Adipose tissue (tissue), 3 donors: ENCODE data around the gene GATD1. TPM values are rescaled to one million over a fixed set of nuclear protein-coding genes. Genes with fewer than 3 reads are reported as not detected.

Source experiments
- H3K27ac ChIP-seq: one replicate; pipeline ENCODE4 v1.5.1; 2013; ENCODE audit warnings: low read depth, low read length
- WGBS, 3 donors: extraction: QIAGEN DNeasy Blood & Tissue Kit; methylation state at CpG; one replicate each; pipeline ENCODE4 v1.1.7; 2013; 5-methylcytosine and 5-hydroxymethylcytosine counted together
- polyA plus RNA-seq, 3 donors: library from polyadenylated mRNA; stranded (reverse); fragments of 200-250 nt; gene quantifications; one replicate each; pipeline ENCODE4 v1.2.3, GENCODE V29; 2013
- donor health status: healthy with polysubstance abuse.
- donor health status: Bipolar disorder and iron deficiency.
- donor health status: healthy.

Gene GATD1
- polyA plus RNA-seq, 3 donors, result 15.4 to 33.4 (median 32.5) TPM

- H3K27ac ChIP-seq, result no peak overlapping the region
- 86 to 96% (median 94%) methylated on average over 25 to 32 of the region's 32 CpGs for WGBS, 3 donors
Observed at GRCh38 chr11:799641-800316, 22.5 kb upstream of the GATD1 start.

GRCh38 chr11:798093-798713 is 20.9 kb upstream of the GATD1 start, which contains the start of gene SLC25A22:
Gene SLC25A22, minus strand, starts transcription at chr11:798281. Its CDS starts 3,275 bp downstream, at chr11:795006.
- no peak within 1 kb of the TSS for H3K27ac ChIP-seq
- 3 to 4% (median 3%) methylated on average over 50 to 64 of the region's 69 CpGs for WGBS, 3 donors

DNA sequence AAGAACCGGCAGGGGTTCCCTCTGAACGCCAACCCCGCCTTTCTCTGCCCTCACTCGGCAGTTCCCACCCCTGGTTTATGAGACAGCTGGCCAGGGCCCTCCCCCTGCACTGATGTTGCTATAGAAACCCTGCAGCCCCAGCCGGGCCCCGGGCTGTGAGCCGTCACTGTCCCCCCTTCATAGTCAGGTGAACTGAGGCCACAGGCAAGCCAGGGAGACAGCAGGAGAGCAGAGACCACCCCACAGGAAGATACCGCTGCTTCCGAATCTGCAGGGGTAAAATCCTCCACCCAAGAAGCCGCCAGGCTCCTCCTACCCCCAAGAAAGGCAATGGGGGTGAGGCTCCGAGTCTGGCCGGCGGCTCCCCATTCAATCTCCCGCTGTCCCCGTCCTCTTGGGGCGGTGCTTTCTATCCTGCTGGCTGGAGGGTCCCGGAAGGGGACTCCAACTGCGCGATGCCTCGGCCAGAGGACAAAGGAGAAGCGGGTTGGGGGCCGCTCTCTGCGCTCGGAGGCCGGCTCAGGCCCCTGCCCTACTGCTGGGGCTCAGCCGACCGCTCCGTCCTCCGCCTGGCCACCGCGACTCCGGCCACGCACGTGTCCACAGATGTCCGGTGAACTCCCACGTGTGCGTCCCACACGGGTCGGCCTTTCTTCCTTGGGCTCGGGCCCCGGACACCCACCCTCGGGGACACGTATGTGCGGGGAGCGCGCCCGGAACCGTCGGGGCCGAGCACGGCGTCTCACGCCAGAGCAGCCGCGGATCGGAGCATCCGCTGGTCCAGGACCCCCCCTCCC is 20.2 kb upstream of the GATD1 start:
- WGBS, 3 donors, result 0% methylated on average over 45 to 57 of the region's 57 CpGs
- H3K27ac ChIP-seq, result no peak overlapping the region

DNA sequence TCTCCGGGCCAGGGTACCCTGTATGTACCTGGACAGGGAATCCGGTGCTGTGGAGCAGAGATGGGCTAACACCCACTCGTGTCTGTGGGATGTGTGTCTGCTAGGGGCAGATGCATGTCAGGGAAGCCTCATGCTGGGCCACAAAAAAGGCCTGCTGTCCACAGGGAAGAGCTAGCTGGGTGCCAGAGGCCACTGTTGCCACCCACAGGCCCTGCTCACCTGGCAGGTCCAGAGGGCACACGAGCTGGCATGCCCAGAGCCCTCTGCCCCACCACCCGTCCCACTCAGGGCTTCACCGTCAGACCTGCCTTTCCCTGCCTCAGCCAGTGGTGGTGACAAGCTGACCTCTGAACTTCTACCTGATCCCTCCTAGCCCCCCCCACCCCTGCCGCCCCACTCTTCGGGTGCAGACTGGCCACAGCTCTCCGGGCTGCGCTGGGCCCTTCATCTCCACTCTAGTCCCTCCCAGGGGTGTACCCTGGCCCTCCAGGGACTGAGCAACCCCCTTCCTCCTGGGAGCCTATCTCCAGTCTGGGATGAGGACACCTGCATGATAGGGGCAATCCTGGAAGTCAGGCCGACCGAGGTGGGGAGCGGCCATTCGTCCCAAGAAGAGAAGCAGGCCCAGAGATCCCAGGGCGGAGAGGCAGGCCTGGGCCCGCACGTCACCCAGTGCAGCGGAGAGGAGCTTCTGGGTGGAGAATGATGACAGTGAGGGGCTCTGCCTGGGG is 19.4 kb upstream of the GATD1 start:
- no peak overlapping the region for H3K27ac ChIP-seq
- 11 to 17% (median 17%) methylated on average over 17 to 18 of the region's 18 CpGs for WGBS, 3 donors

- H3K27ac ChIP-seq, result no peak overlapping the region
- WGBS, 3 donors, result 1 to 4% (median 3%) methylated on average over 26 of the region's 26 CpGs
Observed at GRCh38 chr11:795634-796564, 18.6 kb upstream of the GATD1 start.

GRCh38 chr11:794766-795633 is 17.7 kb upstream of the GATD1 start:
- H3K27ac ChIP-seq, result no peak overlapping the region
- WGBS, 3 donors, result 29 to 65% (median 56%) methylated on average over 30 to 38 of the region's 38 CpGs

GRCh38 chr11:794013-794765 is 16.9 kb upstream of the GATD1 start:
- H3K27ac ChIP-seq, result no peak overlapping the region
- 37 to 88% (median 87%) methylated on average over 26 to 31 of the region's 31 CpGs for WGBS, 3 donors

GRCh38 chr11:793556-793955 is 16.3 kb upstream of the GATD1 start:
- WGBS, 3 donors, result 55 to 83% (median 81%) methylated on average over 7 of the region's 7 CpGs
- no peak overlapping the region for H3K27ac ChIP-seq

DNA sequence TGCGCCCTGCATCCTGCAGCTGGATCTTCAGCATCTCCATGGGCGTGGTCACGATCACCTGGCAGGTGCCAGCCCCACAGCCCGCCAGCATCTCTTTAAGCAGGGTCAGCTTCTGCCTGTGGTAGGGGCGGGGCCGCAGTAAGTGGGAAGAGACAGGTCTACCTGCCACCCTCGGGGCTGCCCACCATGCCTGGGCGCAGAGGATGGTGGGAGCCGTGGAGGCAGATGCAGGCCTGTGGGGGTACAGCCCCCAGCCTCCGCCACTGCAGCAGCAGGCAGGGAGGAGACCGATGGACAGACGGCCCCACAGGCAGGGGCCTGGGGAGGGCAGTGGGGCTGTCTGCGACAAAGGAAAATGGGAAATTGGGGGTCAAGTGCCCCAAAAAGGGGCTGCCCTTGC is 15.6 kb upstream of the GATD1 start:
- 90 to 94% (median 94%) methylated on average over 12 to 13 of the region's 13 CpGs for WGBS, 3 donors
- H3K27ac ChIP-seq, result no peak overlapping the region

GRCh38 chr11:792535-792821 is 15.2 kb upstream of the GATD1 start:
- H3K27ac ChIP-seq, result no peak overlapping the region
- WGBS, 3 donors, result 94 to 95% (median 94%) methylated on average over 15 of the region's 15 CpGs

DNA sequence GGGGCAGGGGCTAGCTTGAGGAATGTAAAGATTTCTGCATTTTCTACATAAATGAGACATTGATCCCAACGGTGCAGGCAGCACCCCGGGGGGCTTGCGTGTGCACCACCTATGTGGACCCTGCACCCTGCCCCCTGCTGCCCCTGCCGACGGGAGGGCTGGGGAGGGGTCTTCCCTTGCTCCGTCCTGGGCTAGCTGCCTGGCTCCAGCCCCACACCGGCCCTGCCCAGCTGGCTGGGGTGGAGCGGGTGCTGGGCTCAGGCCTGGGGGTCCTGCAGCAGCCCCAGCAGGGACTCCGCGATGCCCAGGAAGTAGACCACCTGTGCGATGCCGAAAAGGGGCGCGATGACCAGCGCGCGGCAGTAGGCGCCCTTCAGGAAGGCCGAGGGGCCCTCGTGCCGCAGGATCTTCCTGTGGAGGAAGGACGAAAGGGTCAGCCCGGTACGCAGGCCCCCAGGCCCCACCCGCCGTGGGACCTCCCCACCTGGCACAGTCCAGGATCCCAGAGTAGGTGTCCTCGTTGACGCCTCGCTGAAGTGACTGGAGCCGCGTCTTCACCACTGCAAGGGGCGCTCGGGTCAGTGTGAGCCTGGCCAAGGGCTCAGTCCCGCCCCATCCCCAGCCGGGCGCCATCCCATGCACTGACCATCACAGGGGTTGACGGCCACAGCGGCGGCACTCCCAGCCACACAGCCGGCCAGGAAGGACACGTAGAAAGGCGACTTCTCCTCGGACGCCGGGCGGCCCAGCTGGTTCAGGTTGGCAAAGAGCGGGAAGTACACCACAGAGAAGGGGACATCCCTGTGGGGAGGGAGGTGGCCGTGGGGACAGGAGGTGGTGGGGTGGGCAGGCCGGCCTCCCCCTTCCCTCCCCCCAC is 14.6 kb upstream of the GATD1 start:
- WGBS, 3 donors, result 93% methylated on average over 46 to 49 of the region's 49 CpGs
- no peak overlapping the region for H3K27ac ChIP-seq

GRCh38 chr11:790721-791564 is 13.7 kb upstream of the GATD1 start:
- no peak overlapping the region for H3K27ac ChIP-seq
- 66 to 79% (median 78%) methylated on average over 18 of the region's 18 CpGs for WGBS, 3 donors

DNA sequence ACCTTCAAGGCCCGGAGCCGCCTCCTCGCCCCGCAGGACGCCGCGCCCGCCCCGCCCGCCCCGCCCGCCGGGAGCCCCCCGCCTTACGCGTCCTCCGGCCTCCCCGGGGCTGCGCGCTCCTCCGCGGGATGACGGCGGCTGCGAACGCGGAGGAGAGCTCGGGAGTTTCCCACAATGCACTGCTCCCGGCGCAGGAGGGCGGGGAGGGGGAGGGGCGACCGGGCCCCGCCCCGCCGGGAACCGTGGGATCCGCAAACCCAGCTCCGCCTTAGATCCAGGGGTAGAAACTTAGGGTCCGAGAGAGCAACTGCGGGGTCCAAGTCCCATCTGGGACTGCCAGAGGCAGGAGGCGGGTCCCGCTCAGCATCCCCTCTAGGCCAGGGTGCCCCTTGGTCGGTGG is 12.7 kb upstream of the GATD1 start, which contains the start of gene CEND1:
Gene CEND1 (minus strand): TSS at position 148 of the 400 bp plus-strand sequence. CDS start 1,514 bp downstream, outside the sequence.
- no peak within 1 kb of the TSS for H3K27ac ChIP-seq
- 7 to 8% (median 7%) methylated on average over 21 to 42 of the region's 44 CpGs for WGBS, 3 donors
